HepG2 (cell line): Measurements from ENCODE around the gene MTOR. TPM values are rescaled to one million over a fixed set of nuclear protein-coding genes. Genes with fewer than 3 reads are reported as not detected.
A peak's percentile ranks its signal among the peaks of the same experiment; 100 is the strongest.

Source experiments
- AHR ChIP-seq: IDR thresholded peaks from 2 replicates; pipeline ENCODE4 v1.6.1; 2018; ENCODE audit warnings: missing genetic modification reagents, missing compliant biosample characterization
- ARNTL ChIP-seq: sonication (generic); formaldehyde crosslinking; IDR thresholded peaks from 2 replicates; pipeline ENCODE4 v1.4.0; 2020; ENCODE audit warnings: mild to moderate bottlenecking, missing genetic modification reagents
- CAMTA2 ChIP-seq: sonication (generic); formaldehyde crosslinking; IDR thresholded peaks from 2 replicates; pipeline ENCODE4 v1.4.0; 2020; ENCODE audit warnings: mild to moderate bottlenecking, missing genetic modification reagents, borderline replicate concordance
- CEBPB ChIP-seq: IDR thresholded peaks from 2 replicates; pipeline ENCODE4 v1.6.1; 2011; ENCODE audit warnings: low read depth, low read length, improper control_type of control experiment, borderline replicate concordance
- CREM ChIP-seq, 2 experiments: sonication (generic) in 1 of 2; formaldehyde crosslinking in 1 of 2; IDR thresholded peaks; 2 replicates each; pipeline versions ENCODE4 v1.4.0 to v1.6.1; 2016 to 2020; ENCODE audit warnings: antibody characterized with exemption in 1 of 2, mild to moderate bottlenecking in 1 of 2, missing genetic modification reagents in 1 of 2
- EEA1 ChIP-seq: sonication (generic); formaldehyde crosslinking; IDR thresholded peaks from 2 replicates; pipeline ENCODE4 v1.5.1; 2020; ENCODE audit warnings: mild to moderate bottlenecking, missing genetic modification reagents, borderline replicate concordance
- FIP1L1 ChIP-seq: fragments of 200-400 bp; formaldehyde crosslinking; IDR thresholded peaks from 2 replicates; pipeline ENCODE4 v1.6.1; 2018; ENCODE audit warnings: low read depth, mild to moderate bottlenecking, low read length, moderate library complexity, borderline replicate concordance; ENCODE audit not compliant: insufficient read depth
- FLYWCH1 ChIP-seq: sonication (generic); formaldehyde crosslinking; IDR thresholded peaks from 2 replicates; pipeline ENCODE4 v1.8.1; 2023; ENCODE audit warnings: mild to moderate bottlenecking, missing genetic modification reagents
- GATA4 ChIP-seq: sonication (generic); IDR thresholded peaks from 2 replicates; pipeline ENCODE4 v1.6.1; 2016; ENCODE audit warnings: antibody characterized with exemption, low read depth, borderline replicate concordance
- HMGA1 ChIP-seq: sonication (generic); formaldehyde crosslinking; conservative IDR thresholded peaks from 2 replicates; pipeline ENCODE4 v1.4.0; 2020; ENCODE audit warnings: missing genetic modification reagents
- KDM6A ChIP-seq: IDR thresholded peaks from 2 replicates; pipeline ENCODE4 v1.6.1; 2016; ENCODE audit warnings: low read depth
- LBX2 ChIP-seq: sonication (generic); formaldehyde crosslinking; IDR thresholded peaks from 2 replicates; pipeline ENCODE4 v1.5.0; 2020; ENCODE audit warnings: missing genetic modification reagents, mild to moderate bottlenecking, borderline replicate concordance
- NFYB ChIP-seq: sonication (generic); formaldehyde crosslinking; IDR thresholded peaks from 2 replicates; pipeline ENCODE4 v1.4.0; 2020; ENCODE audit warnings: missing genetic modification reagents
- ONECUT2 ChIP-seq: sonication (generic); formaldehyde crosslinking; IDR thresholded peaks from 2 replicates; pipeline ENCODE4 v1.4.0; 2020; ENCODE audit warnings: missing genetic modification reagents
- SMC3 ChIP-seq: IDR thresholded peaks from 2 replicates; pipeline ENCODE4 v1.6.1; 2011; ENCODE audit warnings: low read length, improper control_type of control experiment
- SNAPC2 ChIP-seq: sonication (generic); formaldehyde crosslinking; IDR thresholded peaks from 2 replicates; pipeline ENCODE4 v1.8.1; 2022; ENCODE audit warnings: mild to moderate bottlenecking, missing genetic modification reagents
- SSRP1 ChIP-seq: IDR thresholded peaks from 2 replicates; pipeline ENCODE4 v1.6.1; 2016; ENCODE audit warnings: control low read depth
- ZBTB26 ChIP-seq: IDR thresholded peaks from 2 replicates; pipeline ENCODE4 v1.6.1; 2016; ENCODE audit warnings: missing compliant biosample characterization, missing genetic modification reagents, borderline replicate concordance
- ZBTB8A ChIP-seq: sonication (generic); formaldehyde crosslinking; IDR thresholded peaks from 2 replicates; pipeline ENCODE4 v1.4.0; 2020; ENCODE audit warnings: mild to moderate bottlenecking, low read depth, missing genetic modification reagents, borderline replicate concordance
- ZNF556 ChIP-seq: sonication (generic); formaldehyde crosslinking; IDR thresholded peaks from 2 replicates; pipeline ENCODE4 v1.4.0; 2020; ENCODE audit warnings: mild to moderate bottlenecking, missing genetic modification reagents, borderline replicate concordance
- ZNF589 ChIP-seq: sonication (generic); formaldehyde crosslinking; conservative IDR thresholded peaks from 2 replicates; pipeline ENCODE4 v1.8.0; 2022; ENCODE audit warnings: mild to moderate bottlenecking, moderate library complexity, missing genetic modification reagents
- polyA plus RNA-seq, 8 experiments: library from polyadenylated mRNA; depleted of rRNA in 3 of 8; stranded (reverse) in 7 of 8; unstranded in 1 of 8; fragments of >200 nt; fragmentation: Illumina TruSeq in 4 of 8; extraction: Trizol in 4 of 8; gene quantifications; 2 replicates each; pipeline versions ENCODE4 v1.2.1 to v1.2.3, GENCODE V29; 2011 to 2016; ENCODE audit warnings: low read depth in 4 of 8, missing spikeins in 1 of 8, mixed read lengths in 1 of 8; ENCODE audit not compliant: insufficient read depth in 1 of 8
- total RNA-seq, 5 experiments: library from RNA; depleted of rRNA; stranded (reverse); fragments of >200 nt; fragmentation: Illumina TruSeq; extraction: Trizol; gene quantifications; 2 replicates each; pipeline ENCODE4 v1.2.3, GENCODE V29; 2016; ENCODE audit warnings: low read depth in 1 of 5
- TF ChIP-seq, protein P1 (sequence below): sonication (generic); formaldehyde crosslinking; IDR thresholded peaks from 2 replicates; pipeline ENCODE4 v1.4.0; 2020; ENCODE audit warnings: mild to moderate bottlenecking, missing genetic modification reagents
- TF ChIP-seq, protein P2 (sequence below): sonication (generic); formaldehyde crosslinking; IDR thresholded peaks from 2 replicates; pipeline ENCODE4 v1.5.0; 2020; ENCODE audit warnings: mild to moderate bottlenecking, missing genetic modification reagents, moderate library complexity
- TF ChIP-seq, protein P3 (sequence below): fragments of 450-650 bp; IDR thresholded peaks from 2 replicates; pipeline ENCODE4 v1.6.1; 2017

MTOR gene
- total and polyA plus RNA-seq, 2 of the 13 experiments (the other 11 are each of a cell fraction or from before 2014, with no cell fraction given): 24.6 to 34.6 TPM

GRCh38 chr1:11059968-11060830 is 202.2 kb downstream of the MTOR start, which contains the start of gene SRM (continued):
- TF ChIP-seq LBX2: no peak
- TF ChIP-seq HMGA1 (CRISPR knock-in tag): no peak
- TF ChIP-seq, protein P1, sequence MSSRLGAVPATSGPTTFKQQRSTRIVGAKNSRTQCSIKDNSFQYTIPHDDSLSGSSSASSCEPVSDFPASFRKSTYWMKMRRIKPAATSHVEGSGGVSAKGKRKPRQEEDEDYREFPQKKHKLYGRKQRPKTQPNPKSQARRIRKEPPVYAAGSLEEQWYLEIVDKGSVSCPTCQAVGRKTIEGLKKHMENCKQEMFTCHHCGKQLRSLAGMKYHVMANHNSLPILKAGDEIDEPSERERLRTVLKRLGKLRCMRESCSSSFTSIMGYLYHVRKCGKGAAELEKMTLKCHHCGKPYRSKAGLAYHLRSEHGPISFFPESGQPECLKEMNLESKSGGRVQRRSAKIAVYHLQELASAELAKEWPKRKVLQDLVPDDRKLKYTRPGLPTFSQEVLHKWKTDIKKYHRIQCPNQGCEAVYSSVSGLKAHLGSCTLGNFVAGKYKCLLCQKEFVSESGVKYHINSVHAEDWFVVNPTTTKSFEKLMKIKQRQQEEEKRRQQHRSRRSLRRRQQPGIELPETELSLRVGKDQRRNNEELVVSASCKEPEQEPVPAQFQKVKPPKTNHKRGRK (CRISPR knock-in tag): no peak
- TF ChIP-seq FLYWCH1 (CRISPR knock-in tag): no peak
- TF ChIP-seq ZNF589 (CRISPR knock-in tag): no peak
- TF ChIP-seq SNAPC2 (CRISPR knock-in tag): no peak
- no peak for TF ChIP-seq GATA4
- no peak for TF ChIP-seq SMC3
- TF ChIP-seq ZBTB8A (CRISPR knock-in tag): no peak
- TF ChIP-seq AHR (CRISPR knock-in tag): no peak; the same call in 1 of the 2 replicates
- TF ChIP-seq, protein P2, sequence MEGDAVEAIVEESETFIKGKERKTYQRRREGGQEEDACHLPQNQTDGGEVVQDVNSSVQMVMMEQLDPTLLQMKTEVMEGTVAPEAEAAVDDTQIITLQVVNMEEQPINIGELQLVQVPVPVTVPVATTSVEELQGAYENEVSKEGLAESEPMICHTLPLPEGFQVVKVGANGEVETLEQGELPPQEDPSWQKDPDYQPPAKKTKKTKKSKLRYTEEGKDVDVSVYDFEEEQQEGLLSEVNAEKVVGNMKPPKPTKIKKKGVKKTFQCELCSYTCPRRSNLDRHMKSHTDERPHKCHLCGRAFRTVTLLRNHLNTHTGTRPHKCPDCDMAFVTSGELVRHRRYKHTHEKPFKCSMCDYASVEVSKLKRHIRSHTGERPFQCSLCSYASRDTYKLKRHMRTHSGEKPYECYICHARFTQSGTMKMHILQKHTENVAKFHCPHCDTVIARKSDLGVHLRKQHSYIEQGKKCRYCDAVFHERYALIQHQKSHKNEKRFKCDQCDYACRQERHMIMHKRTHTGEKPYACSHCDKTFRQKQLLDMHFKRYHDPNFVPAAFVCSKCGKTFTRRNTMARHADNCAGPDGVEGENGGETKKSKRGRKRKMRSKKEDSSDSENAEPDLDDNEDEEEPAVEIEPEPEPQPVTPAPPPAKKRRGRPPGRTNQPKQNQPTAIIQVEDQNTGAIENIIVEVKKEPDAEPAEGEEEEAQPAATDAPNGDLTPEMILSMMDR: peak; percentile 38; the same call in 1 of the 2 replicates
- TF ChIP-seq, protein P3, sequence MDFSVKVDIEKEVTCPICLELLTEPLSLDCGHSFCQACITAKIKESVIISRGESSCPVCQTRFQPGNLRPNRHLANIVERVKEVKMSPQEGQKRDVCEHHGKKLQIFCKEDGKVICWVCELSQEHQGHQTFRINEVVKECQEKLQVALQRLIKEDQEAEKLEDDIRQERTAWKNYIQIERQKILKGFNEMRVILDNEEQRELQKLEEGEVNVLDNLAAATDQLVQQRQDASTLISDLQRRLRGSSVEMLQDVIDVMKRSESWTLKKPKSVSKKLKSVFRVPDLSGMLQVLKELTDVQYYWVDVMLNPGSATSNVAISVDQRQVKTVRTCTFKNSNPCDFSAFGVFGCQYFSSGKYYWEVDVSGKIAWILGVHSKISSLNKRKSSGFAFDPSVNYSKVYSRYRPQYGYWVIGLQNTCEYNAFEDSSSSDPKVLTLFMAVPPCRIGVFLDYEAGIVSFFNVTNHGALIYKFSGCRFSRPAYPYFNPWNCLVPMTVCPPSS: no peak
- TF ChIP-seq CREM (IDR thresholded peaks at IDR 0.05): no peak
- TF ChIP-seq CREM (CRISPR knock-in tag; IDR thresholded peaks at IDR 0.05): no peak
- TF ChIP-seq ARNTL: no peak
- TF ChIP-seq CEBPB: no peak
- no peak for TF ChIP-seq ZBTB26 (CRISPR knock-in tag)
- no peak for TF ChIP-seq SSRP1
- TF ChIP-seq FIP1L1: no peak
- TF ChIP-seq ZNF556 (CRISPR knock-in tag): no peak
- TF ChIP-seq CAMTA2: no peak
- TF ChIP-seq EEA1: no peak
- TF ChIP-seq ONECUT2: no peak
- peak; percentile 78 for TF ChIP-seq NFYB (CRISPR knock-in tag)
- no peak for TF ChIP-seq KDM6A (CRISPR knock-in tag)
